Measurements from ENCODE around the gene WRNIP1.

DNA sequence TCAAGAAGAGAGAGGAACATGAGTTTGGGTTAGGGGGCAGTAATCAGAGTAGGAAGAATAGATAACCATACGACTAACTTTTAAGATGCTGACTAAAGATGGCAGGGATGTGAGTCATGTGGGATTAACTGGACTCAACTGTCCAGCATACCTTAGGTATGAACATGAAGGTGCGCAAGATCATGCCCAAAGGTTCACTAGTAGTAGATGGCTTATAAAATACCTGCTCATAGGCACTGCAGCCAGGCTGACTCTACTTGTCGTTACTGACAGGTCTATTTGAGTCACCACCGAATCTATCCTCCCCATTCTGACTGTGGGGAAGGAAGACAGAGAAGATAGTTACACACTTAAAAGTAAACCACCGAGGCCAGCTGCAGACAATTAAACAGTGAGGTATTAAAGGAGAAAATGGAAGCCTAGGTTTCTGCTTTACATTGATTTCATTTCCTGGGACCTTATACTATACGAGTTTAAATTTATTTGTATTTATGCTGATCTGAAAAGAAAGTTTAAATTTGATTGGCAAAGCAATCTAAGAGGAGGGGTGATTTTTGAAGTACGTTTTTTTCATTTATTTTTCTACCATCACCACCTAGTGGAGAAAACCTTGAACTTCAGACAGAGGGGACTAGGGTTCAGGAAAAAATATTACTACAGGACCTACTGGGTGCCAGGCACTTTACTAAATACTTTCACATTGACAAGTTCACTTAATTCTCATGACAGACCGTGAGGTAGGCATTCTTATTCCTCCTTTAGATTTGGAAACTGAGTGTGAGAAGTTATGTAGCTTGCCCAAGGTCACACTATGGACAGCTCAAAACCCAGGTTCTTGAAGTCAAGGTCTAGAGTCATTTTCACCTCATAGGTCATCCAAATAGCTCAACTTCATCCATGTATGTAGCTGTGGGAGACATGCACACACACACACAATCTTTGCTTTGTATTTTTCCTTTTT, 4.0 kb upstream of the WRNIP1 start:
- TF ChIP-seq TCF4 (CRISPR knock-in tag; IDR thresholded peaks at IDR 0.05; ENCODE audit: borderline replicate concordance): no peak
- TF ChIP-seq, protein P1, sequence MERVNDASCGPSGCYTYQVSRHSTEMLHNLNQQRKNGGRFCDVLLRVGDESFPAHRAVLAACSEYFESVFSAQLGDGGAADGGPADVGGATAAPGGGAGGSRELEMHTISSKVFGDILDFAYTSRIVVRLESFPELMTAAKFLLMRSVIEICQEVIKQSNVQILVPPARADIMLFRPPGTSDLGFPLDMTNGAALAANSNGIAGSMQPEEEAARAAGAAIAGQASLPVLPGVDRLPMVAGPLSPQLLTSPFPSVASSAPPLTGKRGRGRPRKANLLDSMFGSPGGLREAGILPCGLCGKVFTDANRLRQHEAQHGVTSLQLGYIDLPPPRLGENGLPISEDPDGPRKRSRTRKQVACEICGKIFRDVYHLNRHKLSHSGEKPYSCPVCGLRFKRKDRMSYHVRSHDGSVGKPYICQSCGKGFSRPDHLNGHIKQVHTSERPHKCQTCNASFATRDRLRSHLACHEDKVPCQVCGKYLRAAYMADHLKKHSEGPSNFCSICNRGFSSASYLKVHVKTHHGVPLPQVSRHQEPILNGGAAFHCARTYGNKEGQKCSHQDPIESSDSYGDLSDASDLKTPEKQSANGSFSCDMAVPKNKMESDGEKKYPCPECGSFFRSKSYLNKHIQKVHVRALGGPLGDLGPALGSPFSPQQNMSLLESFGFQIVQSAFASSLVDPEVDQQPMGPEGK (CRISPR knock-in tag; IDR thresholded peaks at IDR 0.05; ENCODE audit: borderline replicate concordance): no peak
- no peak for TF ChIP-seq BACH2 (CRISPR knock-in tag; IDR thresholded peaks at IDR 0.05; ENCODE audit: borderline replicate concordance)
- TF ChIP-seq, protein P2, sequence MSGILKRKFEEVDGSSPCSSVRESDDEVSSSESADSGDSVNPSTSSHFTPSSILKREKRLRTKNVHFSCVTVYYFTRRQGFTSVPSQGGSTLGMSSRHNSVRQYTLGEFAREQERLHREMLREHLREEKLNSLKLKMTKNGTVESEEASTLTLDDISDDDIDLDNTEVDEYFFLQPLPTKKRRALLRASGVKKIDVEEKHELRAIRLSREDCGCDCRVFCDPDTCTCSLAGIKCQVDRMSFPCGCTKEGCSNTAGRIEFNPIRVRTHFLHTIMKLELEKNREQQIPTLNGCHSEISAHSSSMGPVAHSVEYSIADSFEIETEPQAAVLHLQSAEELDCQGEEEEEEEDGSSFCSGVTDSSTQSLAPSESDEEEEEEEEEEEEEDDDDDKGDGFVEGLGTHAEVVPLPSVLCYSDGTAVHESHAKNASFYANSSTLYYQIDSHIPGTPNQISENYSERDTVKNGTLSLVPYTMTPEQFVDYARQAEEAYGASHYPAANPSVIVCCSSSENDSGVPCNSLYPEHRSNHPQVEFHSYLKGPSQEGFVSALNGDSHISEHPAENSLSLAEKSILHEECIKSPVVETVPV (CRISPR knock-in tag; IDR thresholded peaks at IDR 0.05): no peak
- TF ChIP-seq TOX (CRISPR knock-in tag; IDR thresholded peaks at IDR 0.05; ENCODE audit: borderline replicate concordance): no peak
- TF ChIP-seq ISL1 (CRISPR knock-in tag; IDR thresholded peaks at IDR 0.05): no peak
